Measurements from ENCODE around the gene CEP250. TPM values are rescaled to one million over a fixed set of nuclear protein-coding genes. Genes with fewer than 3 reads are reported as not detected.

Gene CEP250
- total RNA-seq, 1 experiment from 2014 or later, result 42.3 TPM

DNA sequence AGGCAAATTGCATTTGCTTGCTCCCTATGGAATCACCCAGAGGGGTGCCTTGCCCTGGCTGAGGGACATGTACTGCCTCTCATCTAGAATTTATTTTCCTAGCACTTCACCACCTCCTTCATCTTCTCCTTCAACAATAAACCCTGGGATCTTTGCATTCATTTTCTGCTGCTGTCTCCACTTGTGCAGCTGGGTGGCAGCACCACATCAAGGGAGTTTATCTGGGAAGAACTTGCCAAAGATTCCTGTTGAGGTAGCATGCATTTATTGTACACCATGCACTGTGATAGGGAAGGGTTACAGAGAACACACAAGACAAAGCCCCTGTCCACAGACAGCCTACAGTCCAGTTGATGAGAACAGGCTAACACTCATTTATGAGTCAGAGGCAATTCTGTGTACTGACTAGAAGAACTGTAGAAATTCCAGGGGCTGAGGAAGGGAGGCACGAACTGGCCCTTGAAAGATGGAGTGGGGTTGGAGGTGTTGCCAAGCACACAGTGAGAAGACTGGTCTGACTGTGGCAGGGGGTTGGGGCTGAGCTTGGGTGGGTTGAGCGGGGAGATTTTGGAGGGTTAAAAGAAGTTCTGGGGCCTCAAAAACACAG is 56.5 kb downstream of the CEP250 start (continued):
- no peak for TF ChIP-seq ZFX (IDR thresholded peaks at IDR 0.05)
- no peak for TF ChIP-seq EZH2 (IDR thresholded peaks at IDR 0.05)
- no peak for TF ChIP-seq ELF1 (IDR thresholded peaks at IDR 0.05; ENCODE audit: borderline replicate concordance, low read depth)
- TF ChIP-seq EGR1 (IDR thresholded peaks at IDR 0.05; ENCODE audit: low read depth), result no peak
- TF ChIP-seq, protein P1, sequence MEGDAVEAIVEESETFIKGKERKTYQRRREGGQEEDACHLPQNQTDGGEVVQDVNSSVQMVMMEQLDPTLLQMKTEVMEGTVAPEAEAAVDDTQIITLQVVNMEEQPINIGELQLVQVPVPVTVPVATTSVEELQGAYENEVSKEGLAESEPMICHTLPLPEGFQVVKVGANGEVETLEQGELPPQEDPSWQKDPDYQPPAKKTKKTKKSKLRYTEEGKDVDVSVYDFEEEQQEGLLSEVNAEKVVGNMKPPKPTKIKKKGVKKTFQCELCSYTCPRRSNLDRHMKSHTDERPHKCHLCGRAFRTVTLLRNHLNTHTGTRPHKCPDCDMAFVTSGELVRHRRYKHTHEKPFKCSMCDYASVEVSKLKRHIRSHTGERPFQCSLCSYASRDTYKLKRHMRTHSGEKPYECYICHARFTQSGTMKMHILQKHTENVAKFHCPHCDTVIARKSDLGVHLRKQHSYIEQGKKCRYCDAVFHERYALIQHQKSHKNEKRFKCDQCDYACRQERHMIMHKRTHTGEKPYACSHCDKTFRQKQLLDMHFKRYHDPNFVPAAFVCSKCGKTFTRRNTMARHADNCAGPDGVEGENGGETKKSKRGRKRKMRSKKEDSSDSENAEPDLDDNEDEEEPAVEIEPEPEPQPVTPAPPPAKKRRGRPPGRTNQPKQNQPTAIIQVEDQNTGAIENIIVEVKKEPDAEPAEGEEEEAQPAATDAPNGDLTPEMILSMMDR (IDR thresholded peaks at IDR 0.05 in 2 of 3, conservative IDR thresholded peaks at IDR 0.05 in 1 of 3; ENCODE audit: borderline replicate concordance in 1 of 3, insufficient read depth in 1 of 3, low read depth in 2 of 3, low read length in 2 of 3), result peak; percentile 67 to 85 (median 73); a peak in 5 of 6 replicates
- TF ChIP-seq, protein P2, sequence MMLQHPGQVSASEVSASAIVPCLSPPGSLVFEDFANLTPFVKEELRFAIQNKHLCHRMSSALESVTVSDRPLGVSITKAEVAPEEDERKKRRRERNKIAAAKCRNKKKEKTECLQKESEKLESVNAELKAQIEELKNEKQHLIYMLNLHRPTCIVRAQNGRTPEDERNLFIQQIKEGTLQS (IDR thresholded peaks at IDR 0.05), result no peak
- no peak for TF ChIP-seq YY1 (IDR thresholded peaks at IDR 0.05; ENCODE audit: extremely low read depth, insufficient replicate concordance, low read depth, low read length)

DNA sequence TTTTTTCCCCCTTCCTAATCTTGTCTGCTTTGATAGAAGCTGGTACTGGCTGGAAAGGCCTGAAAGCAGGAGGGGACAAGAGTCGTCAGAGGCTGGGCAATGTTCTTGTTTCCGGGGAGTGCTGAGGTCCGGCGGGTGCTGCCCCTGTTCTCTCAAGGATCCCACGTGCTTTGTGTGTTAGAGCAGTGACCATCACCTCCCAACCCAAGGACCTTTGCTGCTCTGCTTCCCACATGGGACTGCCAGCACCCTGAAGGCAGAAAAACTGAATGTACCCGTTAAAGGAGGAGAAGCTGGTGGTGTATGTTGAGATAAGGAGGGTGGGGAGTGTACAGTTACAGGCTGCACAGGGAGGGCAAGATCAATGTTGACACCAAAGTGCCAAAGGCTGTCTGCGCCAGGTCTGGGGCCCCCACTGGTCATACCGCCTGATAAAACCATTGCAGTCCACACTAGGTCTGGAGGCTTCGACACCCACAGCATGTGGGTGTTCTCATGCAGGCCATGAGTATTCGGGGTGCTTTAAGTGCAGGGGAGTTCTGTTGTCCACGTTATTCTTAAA is 59.1 kb downstream of the CEP250 start:
- H3K79me2 ChIP-seq (ENCODE audit: insufficient read depth, low read length), result no peaks in the 10 kb centered on the region
- DNase-seq (ENCODE audit: low read depth, low spot score) (no peak), ATAC-seq (no peak)
- no peak overlapping the region for H2AFZ ChIP-seq (ENCODE audit: low read depth, low read length, poor library complexity, severe bottlenecking)
- no TSS peak for BruUV-seq (replicated peaks)
- no peaks in the 10 kb centered on the region for H4K20me1 ChIP-seq (ENCODE audit: insufficient read depth)
- ChIA-PET RAD21 (ENCODE audit: low non-redundant PET in 1 of 2, low total read pairs in 2 of 2, uncharacterized antibody in 2 of 2, unreplicated experiment in 2 of 2) (no interaction called here), POLR2A (no interaction called here), CTCF (interaction anchor here (3.6 kb wide), 1 partner anchor 432 kb away, joined by 9 read pairs; no protein-coding TSS in a partner anchor)
- intact Hi-C loops (cut with micrococcal nuclease), result no loop called here
- H3K4me3 ChIP-seq (replicated peaks in 1 of 2; ENCODE audit: low read depth in 1 of 2, low read length in 2 of 2), result no peak overlapping the region
- no peaks in the 10 kb centered on the region for H3K9me2 ChIP-seq (ENCODE audit: insufficient read depth)
- TF ChIP-seq JUND (IDR thresholded peaks at IDR 0.05), result no peak
- TF ChIP-seq, protein P1 (IDR thresholded peaks at IDR 0.05 in 2 of 3, conservative IDR thresholded peaks at IDR 0.05 in 1 of 3; ENCODE audit: borderline replicate concordance in 1 of 3, insufficient read depth in 1 of 3, low read depth in 2 of 3, low read length in 2 of 3), result no peak
- peaks cover 9 to 16% of the 10 kb centered on the region in 2 experiments; a peak in 2 of 4 replicates for H3K36me3 ChIP-seq (ENCODE audit: control insufficient read depth in 1 of 2, insufficient read depth in 2 of 2, low read length in 2 of 2)
- H3K4me2 ChIP-seq (ENCODE audit: low read length), result no peak overlapping the region
- H3K9me3 ChIP-seq (ENCODE audit: control insufficient read depth in 1 of 2, insufficient read depth in 1 of 2, low read depth in 1 of 2, low read length in 2 of 2), result no peaks in the 10 kb centered on the region
- H3K27me3 ChIP-seq (ENCODE audit: insufficient read depth, low read length), result no peaks in the 10 kb centered on the region
- no peak overlapping the region for H3K9ac ChIP-seq (ENCODE audit: low read length)
- H3K27ac ChIP-seq (ENCODE audit: low read depth, low read length), result no peak overlapping the region
- H3K4me1 ChIP-seq (ENCODE audit: control insufficient read depth in 1 of 2, insufficient read depth in 2 of 2, low read length in 2 of 2), result peaks cover 13 to 19% of the 10 kb centered on the region in 2 experiments

All from HCT116 (cell line).